HG02571 (cell line): ENCODE data around the gene TPD52L3.

Experiments used
- ATAC-seq: cut with Tn5 transposase; IDR thresholded peaks from one replicate; pipeline ENCODE4 v1.9.1; 2021; ENCODE audit warnings: mild to moderate bottlenecking, moderate library complexity; ENCODE audit not compliant: unreplicated experiment

The TPD52L3 gene

DNA sequence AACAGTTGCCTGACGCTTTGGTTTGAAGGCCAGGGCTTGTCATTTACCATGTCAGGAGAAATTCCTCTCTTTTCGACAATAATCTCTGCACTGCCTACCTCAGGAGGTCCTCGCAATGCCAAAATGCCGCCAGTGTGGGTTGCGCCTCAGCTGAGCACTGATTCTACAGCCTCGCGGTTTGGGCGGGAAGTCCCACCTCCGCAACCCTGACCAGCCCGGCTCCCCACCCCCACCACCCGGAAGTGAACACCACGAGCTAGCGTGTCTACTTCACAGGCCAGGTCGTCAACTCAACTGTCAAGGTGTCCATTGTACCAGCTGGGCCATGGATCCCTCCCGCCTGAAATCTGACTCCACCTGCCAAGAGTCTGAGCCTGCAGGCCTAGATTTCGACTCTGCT, at the start of gene TPD52L3:
Gene TPD52L3 (plus strand): TSS at position 273 of the 400 bp plus-strand sequence. CDS start 221 bp downstream, outside the sequence.
- ATAC-seq = no peak

DNA sequence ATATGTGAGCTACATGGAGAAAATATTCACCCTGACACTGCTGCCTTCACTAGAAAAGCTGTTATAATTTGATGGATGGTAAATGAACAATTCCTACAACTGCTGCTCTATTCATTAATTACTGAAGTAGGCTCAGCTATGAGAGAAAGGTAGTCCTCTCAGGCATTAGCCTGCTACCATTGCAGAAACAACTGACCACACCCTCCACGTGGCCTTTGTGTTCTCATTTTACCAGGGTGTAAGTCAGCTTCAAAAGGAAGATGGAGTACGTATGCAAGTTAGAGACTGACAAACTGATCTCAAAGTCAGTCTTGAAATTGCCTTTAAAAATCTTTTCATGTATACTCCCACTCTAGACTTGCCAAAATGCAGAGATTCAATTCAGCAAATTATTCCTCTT, 26.3 kb upstream of the TPD52L3 start:
- no peak for ATAC-seq

DNA sequence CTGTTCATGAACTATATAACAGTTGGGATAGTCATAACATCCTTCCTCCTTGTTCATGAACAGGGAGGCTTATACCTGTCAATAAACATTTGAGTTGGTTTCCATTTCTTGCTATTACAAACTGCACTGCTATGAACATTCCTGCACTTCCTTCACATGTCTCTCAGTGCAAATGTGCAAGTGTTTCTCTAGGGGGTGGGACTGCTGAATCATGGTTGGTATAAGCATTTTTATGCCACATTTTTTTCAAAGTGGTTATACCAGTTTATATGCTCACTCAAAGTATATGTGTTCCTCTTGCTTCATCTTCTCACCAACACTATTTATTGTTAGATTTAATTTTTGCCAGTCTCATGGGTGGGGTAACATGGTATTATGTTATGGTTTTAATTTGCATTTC, 25.8 kb upstream of the TPD52L3 start:
- no peak for ATAC-seq

DNA sequence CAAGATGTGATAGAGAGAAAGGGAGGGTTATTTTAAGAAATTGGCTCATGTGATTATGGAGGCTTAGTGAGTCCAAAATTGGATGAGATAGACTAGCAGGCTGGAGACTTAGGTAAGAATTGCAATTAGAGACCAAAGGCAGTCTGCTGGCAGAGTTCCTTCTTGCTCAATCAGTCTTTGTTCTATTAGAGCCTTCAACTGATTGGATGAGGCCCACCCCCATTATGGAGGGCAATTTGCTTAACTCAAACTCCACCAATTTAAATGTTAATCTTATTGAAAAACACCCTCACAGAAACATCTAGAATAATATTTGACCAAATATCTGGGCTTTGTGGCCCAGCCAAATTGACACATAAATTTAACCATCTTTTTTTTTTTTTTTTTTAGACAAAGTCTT, 23.9 kb upstream of the TPD52L3 start:
- ATAC-seq = no peak

DNA sequence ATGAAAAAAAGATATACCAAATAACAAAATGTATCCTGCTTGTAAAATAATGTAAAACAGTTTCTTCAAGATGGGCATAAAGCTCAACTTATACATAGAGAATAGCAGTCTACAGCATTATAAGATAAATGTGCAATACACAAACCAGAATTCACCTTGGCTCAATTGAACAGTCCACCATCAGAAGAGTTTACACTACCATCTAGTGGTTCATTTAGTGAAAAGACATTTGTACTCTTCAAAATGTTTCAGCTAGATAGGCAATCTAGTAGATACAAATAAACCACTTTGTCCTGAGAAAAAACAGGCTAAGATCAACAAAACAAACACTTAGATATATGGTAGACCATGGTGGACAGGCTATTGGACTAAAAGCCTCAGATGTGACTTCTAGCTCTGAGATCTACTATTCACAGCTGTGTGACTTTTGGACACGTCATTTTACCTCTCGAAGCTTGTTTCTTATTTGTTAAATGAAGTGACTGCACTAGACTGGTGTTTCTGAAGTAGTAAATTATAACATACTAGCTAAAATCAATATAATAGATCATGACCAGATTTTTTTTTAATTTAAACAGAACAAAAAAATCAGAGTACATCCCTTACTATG, 22.1 kb upstream of the TPD52L3 start:
- no peak for ATAC-seq

DNA sequence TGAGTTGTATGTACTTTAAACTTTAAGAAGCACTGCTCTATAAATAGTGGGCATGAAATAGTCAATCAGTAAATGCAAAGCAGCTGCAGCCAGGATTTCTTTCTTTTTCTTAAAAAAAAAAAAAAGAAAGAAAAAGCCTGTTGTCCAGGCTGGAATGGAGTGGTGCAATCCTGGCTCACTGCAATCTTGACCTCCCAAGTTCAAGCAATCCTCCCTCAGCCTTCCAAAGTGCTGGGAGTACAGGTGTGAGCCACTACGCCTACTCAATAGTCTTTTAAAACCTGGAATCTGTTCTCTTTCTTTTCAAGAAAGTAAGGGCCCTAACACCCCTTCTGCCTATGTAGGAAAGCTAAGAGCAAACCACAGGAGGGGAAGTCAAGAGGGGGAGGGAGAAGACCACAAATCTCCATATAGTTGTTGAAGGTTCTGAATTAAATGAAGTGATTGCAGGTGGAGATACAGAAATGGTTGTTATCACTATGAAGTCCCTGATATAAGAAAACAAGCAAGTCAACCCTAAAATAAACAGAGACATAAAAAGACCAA, 20.6 kb upstream of the TPD52L3 start:
- no peak for ATAC-seq

DNA sequence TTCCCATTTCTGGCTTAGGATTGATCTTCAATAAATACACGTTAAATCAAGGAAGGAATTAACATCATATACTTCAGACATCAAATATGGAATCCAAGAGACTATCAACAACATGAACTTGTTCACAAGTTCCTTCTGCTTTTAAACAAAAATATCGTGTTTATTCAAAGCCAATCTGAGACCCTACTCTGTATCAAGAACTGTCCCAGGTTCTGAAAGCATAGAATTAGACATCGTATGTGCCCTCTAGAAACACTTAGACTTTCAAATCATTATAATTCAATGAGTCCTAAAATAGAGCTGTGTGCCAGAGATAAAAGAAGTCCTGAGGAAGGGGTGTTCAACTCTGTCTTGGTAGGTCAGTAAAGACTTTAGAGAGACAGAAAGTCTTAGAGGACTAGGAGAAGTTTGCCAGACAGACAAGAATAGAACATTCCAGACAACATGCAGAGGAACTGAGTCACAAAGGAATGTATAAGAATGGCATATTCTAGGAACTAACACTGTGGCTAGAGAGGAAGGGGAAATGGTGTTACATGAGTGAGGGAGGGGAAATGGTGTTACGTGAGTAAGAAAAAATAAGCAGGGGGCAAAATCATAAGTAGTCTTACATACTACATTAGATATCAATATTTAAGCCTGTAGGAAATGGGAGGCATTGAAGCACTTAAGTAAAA, 2.9 kb downstream of the TPD52L3 start:
- no peak for ATAC-seq

DNA sequence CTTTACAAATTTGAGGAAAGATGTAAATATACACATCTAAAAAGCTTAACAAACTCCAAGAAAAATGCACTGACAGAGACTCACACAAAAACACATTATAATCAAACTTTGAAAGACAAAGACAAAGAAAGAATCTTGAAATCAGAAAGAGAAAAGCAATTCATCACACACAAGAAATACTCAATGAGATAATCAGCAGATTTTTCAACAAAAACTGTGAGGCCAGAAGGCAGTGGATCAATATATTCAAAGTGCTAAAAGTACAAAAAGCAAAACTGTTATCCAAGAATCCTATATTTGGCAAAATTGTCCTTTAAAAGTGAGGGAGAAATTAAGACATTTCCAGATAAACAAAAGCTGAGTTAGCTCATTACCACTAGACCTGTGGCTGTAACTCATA, 6.1 kb downstream of the TPD52L3 start:
- no peak for ATAC-seq

DNA sequence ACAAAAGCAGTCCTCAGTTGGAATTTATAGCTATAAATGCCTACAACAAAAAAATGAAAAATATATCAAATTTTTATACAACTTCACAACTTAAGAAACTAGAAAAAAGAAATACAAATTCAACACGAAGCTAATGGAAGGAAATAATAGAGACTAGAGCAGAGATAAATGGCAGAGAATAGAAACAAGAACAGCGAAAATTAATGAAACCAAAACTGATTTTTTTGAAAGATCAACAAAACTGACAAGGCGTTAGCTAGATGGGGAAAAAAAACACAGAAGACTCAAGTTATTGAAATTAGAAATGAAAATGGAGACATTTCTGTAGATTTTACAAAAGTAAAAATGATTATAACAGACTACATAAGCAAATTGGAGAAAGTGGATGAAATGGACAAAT, 20.6 kb downstream of the TPD52L3 start:
- no peak for ATAC-seq

DNA sequence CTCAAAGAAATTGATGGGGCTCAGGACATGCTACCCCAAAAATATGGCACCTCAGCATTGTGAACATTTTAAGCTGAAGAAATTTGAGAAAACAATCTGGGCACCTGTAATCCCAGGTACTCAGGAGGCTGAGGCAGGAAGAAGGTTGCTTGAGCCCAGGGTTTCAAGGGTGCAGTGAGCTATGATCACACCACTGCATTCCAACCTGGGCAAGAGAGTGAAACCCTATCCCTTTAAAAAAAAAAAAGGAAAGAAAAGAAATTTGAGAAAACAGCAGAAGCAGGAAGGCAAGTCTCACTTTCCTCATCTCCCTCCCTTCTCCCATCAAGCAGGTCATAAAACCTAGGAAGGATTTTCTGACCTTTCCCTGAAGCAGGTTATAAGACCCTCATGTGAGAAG, 23.6 kb downstream of the TPD52L3 start:
- ATAC-seq = no peak

DNA sequence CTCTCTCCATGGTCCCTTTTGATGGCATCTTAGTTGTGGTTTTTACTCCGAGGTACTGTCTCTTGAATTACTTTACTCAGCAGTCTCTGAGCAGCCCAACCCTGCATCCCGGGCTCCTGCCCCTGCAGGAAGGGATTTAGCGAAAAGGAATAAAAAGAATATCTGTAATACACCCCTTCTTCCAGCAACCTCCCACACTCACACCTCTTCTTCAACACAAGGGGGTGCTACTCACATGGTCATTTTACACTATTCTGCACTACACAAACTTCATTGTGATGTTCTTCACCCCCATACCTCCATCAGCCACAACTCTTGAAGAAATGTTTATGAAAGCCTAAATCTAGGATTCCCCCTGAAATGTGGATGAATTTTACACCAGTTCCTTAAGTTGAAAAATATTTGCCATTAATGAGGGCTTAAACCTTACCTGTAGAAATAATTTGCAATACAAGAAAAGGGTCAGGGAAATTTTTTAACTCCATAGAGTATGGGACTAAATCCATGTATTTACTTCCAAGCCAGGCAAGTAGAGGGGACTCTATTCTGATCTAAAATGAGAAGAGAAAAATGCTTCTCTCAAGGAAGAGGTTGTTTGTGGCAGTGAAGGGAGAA, 26.0 kb downstream of the TPD52L3 start:
- no peak for ATAC-seq

DNA sequence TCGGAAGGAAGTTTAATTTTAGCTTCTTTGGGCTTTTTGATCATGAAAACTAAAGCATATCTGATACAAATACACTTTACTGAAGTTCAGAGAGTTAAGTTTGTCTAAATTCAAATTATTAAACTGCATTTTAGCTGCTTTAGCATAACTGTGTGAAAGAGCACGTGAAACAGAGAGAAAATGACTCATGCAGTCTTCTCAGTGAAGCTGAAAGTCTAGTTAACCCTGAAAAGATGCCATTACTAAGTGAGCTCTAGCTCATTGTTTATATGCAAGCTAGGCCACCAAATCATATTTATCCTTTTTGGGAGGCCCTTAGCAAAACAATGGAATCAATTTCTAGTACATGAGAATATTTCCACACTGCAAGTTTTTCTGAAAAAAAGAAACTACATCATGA, 27.6 kb downstream of the TPD52L3 start:
- ATAC-seq = no peak

DNA sequence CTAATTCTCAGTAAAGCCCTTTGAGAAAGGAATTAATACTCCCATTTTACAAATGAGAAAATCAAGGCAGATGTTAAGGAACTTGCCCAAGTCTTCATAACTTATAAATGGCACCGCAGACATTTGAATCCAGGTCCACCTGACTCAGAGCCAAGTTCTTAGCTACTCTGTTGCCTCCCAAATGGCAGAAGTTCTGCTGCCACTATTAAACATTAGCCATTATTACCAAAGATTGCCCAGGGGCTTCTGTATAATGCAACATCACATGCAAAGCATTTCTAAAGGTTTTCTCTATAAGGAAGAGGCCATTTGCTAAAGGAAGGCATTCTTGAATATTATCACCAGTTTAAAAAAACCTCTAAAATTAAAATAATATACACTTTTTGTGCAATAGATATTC, 28.3 kb downstream of the TPD52L3 start:
- ATAC-seq = no peak

DNA sequence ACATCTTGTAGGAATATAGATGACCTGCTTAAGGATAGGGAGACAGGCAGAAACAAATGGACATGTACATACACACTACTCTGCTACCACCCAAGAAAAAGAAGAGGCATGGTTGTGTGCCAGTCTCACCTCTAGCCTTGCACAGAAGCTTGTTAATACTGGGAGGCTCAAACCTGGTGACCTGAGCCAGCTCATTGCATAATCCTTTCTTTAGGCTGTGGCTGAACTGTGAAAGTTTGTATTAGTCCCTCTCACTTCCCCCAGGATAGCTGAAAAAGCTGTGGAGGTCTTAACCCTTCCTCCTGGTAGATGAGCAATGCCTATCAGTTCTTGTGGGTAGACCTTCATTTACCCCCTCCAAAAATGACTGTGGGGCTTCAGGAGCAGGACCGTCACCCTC, 28.7 kb downstream of the TPD52L3 start:
- no peak for ATAC-seq

DNA sequence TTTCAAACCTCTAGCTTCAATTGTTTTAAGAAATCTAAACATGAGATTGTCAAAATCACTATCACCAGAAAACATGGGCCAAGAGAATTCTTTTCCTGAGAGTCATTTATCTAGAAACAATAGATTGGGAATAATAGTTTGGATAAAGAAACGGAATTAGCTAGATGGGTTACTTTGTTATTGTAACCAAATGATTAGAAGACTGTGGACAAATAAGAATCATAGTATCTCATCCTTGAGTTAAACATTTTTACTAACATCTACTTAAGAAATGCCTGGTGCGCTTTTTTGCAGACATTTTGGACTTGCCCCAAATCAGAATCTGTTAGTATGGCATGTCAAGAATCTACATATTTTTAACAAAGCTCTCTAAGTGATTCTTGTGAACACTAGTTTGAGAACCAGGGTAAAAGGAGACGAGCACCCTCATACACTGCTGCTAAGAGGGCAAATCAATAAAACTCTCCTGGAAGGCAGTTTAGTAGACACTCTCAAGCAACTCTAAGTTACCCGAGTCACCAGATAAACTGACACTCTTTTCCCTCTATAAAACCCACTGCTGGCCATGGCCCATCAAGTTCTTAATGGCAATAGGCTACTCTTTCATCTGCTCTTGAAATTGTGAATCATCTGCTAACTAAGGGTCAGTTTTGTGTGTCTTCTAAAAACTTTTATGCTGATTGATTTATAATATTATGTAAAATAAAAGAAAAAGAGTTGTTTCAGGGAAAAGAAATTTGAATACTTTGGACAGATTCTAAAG, 39.1 kb downstream of the TPD52L3 start:
- no peak for ATAC-seq

DNA sequence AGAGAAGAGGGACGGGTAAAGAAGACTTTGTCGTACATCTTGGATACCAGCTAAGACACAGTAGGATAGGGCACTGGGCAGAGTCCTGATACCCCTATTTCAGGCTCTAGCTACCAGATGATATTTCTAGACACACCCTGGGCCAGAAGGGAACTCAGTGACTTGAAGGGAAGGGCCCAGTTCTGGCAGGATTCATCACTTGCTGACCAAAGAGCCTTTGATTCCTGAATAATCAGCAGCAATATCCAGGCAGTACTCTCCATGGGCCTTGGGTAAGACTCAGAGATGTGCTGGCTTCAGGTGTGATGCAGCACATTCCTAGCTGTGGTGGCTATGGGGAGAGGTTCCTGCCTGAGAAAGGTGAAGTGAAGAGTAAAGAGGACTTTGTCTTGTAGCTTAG, 40.7 kb downstream of the TPD52L3 start:
- ATAC-seq = no peak
